Measurements from ENCODE around the gene SLC2A5.
"Not testable (repeated sequence)": the region's sequence is repeated elsewhere in the genome, so short reads cannot be mapped to it uniquely, and the experiment has no call there.

SLC2A5 gene, protein sequence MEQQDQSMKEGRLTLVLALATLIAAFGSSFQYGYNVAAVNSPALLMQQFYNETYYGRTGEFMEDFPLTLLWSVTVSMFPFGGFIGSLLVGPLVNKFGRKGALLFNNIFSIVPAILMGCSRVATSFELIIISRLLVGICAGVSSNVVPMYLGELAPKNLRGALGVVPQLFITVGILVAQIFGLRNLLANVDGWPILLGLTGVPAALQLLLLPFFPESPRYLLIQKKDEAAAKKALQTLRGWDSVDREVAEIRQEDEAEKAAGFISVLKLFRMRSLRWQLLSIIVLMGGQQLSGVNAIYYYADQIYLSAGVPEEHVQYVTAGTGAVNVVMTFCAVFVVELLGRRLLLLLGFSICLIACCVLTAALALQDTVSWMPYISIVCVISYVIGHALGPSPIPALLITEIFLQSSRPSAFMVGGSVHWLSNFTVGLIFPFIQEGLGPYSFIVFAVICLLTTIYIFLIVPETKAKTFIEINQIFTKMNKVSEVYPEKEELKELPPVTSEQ

DNA sequence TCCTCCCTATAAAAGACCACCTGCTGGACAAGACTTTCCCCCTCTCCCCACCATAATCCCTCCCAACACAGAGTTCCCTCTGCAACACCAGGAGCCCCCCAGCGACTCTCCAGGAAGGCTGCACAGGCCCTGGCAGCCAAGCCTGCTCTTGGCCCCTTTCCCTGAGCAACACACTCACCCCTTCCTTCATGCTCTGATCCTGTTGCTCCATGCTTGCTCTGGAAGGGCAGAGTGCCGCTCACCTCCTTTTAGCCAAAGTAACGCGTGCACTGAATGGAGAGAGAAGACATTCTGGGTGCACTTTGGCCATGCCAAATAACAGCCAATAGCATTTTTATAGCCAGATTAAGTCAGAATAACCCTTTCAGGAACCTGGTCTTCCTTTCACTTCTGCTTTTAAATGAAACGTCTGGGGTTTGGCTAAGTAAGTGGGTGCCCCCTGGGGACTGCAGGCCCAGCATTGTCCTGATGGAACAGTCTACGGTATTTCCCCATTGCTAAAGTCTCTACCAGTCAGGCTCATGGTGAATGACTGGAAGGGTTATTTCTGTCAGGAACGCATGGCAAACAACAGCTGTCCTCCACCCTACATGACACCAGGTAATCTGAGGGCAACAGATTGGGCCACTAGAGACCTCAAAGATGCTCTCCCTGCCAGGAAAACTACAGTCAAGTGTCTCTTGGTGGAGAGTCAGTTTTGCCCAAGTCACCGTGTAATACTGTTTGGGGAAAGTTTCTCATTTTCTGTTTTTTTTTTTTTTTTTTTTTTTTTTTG lies at the start of gene SLC2A5:
TSS of gene SLC2A5 (minus strand) at position 310 of the 775 bp plus-strand sequence. CDS start at position 211, 99 bp downstream.
- FAIRE-seq: no peak

DNA sequence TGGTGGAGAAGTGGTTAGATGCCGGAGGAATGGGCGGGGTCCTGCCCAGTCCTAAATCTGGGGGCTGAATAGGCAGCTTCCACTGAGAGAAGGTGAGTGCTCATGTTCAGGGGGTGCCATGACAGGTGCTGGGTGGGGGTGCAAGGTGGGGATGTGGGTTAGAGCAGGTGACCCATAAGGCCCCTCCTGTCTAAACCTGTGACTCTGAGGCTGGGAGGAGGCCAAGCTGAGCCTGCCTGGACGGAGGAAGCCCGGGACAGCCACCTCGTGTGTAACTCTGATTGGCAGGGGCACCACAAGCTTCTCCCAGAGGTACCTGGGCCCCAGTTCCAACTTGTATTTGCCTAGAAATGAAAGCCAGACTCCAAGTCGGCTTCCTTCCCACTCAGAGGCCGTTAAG lies 48.8 kb upstream of the SLC2A5 start:
- no peak for FAIRE-seq

DNA sequence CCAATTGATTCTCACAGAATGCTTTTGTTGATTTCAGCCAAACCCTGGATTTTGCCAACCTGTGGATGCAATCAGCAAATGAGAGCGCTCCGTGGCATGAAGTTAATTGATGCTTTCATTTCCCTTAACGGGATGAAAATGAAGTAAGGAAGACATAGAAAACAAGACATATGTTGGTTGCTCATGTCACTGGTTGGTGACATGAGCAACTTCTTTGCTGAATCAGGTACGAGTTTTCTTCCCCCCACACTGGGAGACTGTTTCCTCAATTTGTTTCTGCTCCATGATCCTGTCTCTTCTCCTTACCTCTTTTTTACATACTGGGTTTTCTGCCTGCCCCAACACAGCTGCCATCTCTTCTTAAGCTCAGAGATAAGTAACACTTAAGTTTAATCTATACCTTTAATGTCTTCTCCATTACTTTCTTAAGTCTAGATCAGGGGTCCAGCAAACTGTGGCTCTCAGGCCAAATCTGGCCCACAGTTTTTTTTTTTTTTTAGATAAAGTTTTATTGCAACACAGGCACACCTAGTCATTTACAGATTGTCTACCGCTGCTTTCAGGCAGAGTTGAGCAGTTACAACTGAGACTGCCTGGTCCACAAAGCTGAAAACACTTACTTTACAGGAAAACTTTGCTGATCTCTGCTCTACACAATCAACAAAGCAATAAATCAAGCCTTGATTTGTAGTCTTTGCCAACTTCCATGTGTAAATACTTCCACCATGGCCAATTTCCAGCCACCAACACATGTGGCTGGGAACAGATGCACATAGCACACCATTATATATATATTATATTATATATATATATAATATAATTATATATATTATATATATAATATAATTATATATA lies 46.1 kb upstream of the SLC2A5 start:
- FAIRE-seq: no peak

DNA sequence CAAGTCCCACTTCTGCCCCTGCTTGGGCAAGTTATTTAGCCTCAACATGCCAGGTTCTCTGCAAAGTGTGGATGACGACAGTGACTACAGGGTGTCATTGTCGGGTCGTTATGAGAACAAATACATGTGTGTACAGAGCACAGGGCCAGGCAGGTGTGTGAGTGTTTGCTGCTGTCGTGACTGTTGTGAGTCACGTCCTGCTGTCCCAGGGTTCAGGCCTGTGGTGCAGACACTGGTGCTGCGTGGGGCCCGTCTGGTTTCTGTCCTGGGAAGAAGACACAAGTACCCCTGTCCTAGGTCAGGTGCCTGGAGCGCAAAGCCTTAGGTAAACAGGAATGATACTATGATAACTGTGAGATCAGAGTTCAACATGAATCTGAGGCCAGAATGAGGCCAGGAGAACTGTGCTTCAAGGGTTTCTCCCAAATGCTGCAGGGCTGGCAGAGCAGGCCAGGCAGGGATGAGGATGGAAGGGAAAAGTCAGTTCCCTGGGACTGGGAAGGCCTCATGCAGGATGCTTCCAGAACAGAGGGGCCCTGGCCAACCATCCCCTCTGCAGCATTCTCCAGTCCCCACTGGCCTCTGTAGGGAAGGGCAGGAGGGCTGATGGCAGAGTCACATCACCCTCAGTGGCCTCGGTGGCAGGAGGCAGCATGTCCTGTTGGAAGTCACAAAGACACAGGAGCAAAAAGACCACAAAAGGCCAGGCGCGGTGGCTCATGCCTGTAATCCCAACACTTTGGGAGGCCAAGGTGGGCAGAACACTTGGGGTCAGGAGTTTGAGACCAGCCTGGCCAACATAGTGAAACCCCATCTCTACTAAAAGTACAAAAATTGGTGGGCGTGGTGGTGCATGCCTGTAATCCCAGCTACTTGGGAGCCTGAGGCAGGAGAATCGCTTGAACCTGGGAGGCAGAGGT lies 43.8 kb upstream of the SLC2A5 start:
- no peak for FAIRE-seq

DNA sequence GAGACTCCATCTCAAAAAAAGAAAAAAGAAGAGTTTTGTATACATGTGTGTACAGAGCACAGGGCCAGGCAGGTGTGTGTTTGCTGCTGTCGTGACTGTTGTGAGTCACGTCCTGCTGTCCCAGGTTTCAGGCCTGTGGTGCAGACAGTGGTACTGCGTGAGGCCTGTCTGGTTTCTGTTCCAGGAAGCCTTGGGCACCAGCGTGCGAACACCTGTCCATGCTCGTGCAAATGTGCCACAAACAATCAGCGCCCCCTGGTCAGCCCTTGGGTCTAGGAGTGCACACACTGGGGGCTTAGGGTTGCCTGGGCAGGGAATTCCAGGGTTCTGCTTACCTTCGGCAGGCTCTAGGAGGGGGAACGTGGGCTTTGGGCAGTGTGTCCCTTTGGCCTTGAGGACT lies 42.5 kb upstream of the SLC2A5 start:
- FAIRE-seq: no peak

DNA sequence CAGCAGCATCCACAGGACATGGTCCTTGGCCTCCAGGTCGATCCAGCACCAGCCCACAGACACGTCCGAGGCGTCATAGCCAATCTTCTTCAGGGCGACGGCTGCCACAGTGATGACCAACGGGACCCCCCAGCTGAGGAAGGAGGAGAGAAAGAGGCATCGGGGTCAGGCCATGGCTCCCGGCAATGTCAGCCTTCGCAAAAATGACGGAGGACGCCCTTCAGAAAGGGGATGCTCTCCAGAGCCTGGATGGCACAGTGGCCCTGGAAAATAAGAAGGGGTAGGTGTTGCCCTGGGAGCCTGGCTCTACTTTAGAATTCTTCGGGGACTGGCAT lies 41.9 kb upstream of the SLC2A5 start:
- FAIRE-seq: no peak

DNA sequence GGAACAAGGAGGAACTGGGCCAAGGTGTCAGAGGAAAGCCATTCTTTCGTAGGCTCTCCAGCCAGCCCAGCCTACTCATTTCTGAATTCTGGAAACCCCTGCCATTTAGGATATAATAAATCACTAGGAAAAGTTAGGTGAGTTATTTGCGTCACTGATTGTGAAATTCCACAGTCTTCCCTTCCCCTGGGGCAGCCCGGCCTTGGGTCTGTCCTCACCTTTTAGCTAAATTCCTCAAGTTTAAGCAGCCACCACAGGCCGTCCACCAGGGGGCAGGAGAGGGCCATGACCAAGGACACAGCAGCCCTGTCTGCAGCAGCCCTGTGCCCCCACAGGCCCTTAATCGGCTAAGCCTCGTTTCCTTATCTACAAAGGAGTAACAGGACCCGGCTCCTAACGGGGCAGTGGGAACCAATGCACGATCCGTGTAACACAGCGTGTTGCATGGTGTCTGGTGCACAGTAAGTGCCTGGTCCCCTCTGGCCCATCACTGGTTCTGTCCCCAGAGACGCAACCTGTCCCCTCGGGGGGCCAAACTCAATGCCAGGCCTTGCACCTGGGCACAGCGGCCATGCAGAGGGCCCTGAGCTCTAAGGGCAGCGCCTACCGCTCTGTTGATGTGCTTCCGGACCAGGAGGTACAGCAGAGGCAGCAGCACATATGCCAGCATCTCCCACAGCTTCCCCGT lies 41.4 kb upstream of the SLC2A5 start:
- FAIRE-seq: no peak

DNA sequence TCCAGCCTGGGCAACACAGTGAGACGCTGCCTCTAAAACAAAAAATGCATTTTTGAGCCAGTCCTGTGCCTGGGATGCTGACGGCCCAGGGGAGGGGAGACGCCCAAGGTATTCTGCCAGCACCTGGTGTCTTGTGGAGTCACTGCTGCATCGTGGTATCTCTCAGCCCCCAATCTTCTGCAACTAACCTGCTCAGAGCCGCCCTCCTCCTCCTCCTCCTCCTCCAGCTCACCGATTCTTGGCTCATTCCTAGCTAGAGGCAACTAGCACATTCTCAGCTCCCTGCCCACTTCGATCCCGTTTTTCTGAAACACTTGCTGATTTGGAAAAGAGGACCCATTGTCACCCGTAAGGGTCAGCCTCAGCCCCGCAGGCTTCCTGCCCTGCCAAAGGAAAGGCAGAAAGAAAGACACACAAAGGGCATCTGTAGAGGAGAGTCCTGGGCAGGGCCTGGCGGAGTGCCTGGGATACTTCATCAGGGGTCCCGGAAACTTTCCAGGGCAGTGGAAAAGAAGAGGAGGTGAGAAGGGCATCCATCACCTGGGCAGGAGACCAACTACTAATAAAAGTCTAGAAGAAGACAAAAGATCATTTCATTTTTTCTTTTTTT lies 38.7 kb upstream of the SLC2A5 start:
- no peak for FAIRE-seq

DNA sequence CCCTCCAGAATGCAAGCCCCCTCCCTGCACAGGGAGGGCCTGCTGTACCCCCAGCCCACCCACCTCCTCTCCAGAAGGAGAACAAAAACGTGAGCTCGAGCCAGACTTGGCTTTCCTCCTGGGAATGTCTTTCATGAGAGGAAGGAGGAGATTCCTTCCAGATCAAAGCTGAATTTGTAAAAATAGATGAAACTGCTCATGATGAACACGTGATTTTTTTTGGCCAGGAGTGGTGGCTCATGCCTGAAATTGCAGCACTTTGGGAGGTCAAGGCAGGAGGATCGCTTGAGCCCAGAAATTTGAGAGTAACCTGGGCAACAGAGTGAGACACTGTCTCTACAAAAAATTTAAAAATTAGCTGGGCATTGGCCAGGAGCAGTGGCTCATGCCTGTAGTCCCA lies 37.7 kb upstream of the SLC2A5 start:
- no peak for FAIRE-seq

DNA sequence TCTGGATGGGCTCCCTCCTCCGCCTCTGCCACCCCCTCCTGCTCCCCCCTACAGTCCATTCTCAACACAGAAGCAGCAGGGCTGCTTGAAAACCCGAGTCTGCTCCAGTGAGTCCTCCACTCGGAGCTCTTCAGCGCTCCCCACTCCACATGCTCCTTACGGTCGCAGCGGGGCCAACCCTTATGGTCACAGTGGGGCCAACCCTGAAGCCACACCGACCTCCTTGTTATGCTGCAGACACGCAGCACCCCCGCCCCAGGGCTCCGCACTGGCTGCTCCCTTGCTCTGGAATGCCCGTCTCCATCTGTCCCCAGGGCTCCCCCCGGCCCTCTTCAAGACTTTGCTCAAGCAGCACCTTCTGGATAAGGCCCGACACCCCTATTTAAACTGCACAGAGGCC lies 36.9 kb upstream of the SLC2A5 start:
- FAIRE-seq: no peak

DNA sequence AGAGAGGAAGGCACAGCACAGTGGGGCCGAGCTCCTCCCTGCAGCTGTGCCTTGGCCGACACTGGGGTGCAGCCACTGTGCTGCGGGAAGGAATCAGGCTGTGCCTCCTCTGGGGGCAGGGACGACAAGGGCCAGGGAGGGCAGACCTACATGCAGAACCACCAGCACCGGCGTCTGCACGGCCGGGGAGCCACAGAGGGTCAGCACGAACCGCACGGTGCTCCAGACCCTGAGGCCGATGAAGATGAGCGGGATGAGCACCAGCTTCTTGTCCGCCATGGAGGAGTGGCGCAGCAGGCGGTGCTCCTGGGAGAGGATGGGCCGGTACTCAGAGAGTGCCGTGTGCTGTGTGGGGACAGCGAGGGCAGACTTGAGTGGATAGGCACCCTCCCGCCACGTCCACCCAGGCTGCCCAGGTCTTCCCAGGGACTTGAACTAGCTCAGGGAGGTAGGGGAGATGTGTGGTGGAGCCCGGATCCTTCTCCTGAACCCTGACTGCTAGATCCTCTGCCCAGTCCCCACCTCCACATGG lies 36.0 kb upstream of the SLC2A5 start:
- no peak for FAIRE-seq

DNA sequence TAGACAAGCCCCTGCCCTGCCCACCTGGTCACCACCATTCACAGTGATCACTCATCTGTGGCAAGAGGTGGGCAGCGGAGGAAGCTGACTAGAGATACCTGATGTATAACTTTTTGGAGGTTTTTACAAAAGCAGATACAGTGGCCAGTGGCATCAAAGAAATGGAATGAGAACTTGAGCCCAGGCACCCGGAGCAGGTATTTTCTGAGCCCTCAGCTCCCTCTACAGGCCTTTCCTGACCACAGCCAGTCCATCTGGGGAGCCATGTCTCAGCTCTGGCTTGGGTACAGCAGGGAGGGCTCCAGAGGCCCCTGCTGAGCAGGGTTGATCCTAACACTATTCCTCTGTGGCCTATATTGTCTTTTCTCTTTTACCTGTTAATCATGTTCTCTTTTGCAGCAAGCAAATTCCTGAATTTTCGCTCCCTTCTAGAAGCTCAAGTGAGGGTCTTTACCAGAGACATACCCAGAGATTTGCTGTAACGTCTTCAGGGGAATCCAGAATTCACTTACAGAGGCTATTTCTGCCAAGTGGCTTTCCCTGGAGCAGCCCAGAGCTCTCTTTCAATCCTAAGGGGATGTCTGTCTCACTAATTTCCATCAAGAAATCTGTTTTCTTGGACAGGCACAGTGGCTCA lies 32.2 kb upstream of the SLC2A5 start:
- FAIRE-seq: no peak

DNA sequence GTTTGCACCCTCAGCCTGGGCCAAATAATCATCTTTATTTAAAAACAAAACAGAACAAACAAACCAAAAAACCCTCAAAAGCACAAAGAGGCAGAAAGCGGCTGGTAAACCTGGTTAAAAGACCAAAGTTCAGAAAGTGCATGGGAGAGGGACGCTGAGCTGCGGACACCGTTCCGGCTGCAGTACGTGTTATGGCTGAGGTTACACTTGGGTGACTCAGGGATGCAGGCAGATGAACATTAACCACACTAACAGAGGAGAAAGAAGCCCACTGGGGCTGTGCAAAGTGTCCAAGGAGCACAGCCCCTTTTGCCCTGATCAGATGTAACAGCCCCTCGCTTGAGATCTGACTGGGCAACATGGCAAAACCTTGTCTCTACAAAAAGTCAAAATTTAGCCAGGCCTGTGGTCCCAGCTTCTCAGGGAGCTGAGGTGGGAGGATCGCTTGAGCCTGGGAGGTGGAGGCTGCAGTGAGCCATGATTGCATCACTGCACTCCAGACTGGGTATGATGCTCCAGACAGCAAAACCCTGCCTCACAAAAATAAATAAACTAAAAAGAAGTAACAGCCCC lies 31.1 kb upstream of the SLC2A5 start:
- no peak for FAIRE-seq

DNA sequence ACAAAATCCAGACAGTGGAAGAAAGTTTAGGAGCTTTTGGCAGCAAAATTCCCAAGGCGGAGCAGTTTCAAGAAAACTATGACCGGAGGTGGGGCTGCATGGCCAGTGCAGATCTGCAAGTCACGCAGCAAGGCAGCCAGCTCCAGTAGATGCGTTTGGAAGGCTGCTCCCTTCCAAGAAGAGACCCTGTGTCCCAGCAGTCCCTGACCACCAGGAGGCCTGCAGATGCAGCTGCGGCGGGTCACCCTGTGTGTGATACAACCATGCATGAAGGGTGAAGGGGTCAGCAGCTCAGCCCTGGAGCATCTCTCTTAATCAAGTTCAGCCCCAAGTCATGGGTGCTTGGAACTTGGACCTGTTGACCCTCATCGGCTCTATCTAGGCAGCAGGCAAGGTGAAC lies 30.1 kb upstream of the SLC2A5 start:
- no peak for FAIRE-seq

DNA sequence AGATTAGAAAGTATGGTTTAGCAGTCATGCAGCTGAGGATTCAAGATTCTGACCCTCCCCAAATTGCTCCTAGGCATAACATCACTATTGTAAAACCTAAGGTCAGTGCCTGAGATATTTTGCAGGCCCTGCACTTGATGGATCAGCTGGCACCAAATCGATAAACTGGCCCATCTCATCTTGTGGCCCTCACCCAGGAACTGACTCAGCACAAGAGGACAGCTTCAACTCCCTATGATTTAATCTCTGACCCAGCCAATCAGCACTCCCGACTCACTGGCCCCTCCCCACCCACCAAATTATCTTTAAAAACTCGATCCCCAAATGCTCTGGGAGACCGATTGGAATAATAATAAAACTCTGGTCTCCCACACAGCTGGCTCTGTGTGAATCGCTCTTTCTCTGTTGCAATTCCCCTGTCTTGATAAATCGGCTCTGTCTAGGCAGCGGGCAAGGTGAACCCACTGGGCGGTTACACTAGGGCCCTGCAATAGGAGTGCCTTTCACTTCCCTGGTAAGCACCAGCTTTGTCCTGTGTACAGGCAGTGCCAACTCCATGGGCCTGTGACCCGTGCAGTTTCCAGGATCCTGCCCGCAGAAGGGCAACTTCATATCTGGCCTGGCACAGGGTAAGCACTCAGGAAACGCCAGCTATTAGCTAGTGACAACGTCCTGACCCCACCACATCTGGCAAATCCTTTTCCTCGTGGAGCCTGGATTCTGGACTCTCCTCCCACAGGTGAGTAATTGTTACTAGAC lies 28.7 kb upstream of the SLC2A5 start:
- no peak for FAIRE-seq

DNA sequence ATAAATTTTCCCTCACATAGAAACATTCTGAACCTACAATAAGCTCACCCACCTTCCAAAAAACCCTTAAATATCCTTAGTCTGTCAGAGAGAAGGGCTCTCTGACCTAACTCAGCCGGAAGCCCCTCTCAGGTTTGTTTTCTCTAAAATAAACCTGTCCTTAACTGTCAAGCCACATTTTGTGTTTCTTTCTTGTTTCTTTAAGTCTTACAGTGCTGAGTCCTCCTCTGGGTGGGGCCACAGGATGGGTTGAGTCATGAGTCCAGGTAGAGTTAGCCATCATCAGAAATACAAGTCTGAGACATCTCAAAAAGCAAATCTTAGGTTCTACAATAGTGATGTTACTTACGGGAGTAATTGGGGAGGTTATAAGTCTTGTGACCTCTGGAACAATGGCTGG lies 26.4 kb upstream of the SLC2A5 start:
- no peak for FAIRE-seq

DNA sequence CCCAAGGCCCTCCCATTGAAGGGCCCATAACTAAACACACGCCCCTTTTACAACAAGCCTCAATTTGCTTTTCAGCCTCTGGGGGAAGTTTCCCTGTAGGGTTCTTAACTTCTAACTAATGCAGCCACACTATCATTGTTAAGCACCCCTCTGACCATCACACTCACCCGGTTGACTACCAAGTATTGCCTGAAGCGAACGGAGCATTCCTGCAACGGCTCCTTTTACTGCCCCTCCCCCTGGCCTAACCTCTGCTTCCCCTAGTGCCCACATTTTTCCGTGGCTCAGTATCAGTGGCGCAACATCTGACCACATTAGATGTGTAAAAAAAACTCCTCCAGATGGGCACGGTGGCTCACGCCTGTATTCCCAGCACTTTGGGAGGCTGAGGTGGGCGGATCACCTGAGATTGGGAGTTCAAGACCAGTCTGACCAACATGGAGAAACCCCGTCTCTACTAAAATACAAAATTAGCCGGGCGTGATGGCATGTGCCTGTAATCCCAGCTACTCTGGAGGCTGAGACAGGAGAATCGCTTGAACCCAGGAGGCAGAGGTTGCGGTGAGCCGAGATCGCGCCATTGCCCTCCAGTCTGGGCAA lies 24.7 kb upstream of the SLC2A5 start:
- not testable (repeated sequence) for FAIRE-seq

DNA sequence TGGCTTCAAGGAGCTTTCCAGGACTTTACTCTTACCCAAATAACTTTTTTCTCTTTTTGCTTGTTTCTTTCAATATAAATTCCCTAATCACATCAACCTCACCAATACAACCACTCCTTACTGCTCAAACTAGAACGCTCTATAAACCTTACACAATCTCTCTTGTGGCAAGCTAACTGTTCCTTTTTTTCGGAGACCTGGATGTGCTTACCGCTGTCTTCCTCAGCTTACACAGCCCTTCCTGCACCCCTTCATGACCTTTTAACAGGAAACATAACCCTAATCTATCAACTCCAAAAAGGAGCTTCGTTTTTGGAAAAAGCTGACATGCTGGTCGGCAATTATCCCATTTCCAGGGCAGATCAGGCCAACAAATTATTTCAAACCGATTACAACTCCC lies 24.1 kb upstream of the SLC2A5 start:
- no peak for FAIRE-seq

DNA sequence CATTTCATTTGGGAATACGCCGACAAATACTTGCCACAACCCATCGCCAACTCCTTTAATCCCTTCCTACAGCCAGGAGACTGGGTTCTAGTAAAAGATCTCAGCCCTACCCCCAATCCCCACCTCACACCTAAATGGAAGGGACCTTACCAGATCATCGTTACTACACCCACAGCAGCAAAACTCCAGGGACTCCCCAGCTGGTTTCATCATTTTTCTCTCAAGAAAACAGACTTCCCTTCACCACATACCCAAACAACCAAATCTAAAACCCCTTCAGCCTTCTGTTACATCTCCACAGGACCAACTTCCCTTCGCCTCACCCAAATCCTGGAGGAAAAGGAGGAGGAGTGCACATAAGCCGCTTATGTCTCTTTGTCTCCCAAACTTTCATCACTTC lies 23.7 kb upstream of the SLC2A5 start:
- no peak for FAIRE-seq

Measured in islet of Langerhans (tissue), 1 donor.